WTC11 (cell line): ENCODE results near the gene TNFSF15. TPM values are rescaled to one million over a fixed set of nuclear protein-coding genes. Genes with fewer than 3 reads are reported as not detected.

ENCODE experiments used
- ATAC-seq: fragments of 200-7000 bp; cut with Tn5 transposase; 2 replicates; pipeline ENCODE4 v1.10.0; 2021; ENCODE audit warnings: mild to moderate bottlenecking, moderate library complexity
- CTCF ChIA-PET: fragments of 300-600 bp; sonication (Branson Sonifier 250); formaldehyde crosslinking; loops from one replicate; lab custom pipeline; 2021; ENCODE audit warnings: antibody characterized with exemption; lab: Charles Lee
- POLR2A ChIA-PET: fragments of 350-600 bp; sonication (Branson Sonifier 250); formaldehyde crosslinking; loops from one replicate; lab custom pipeline; 2021; ENCODE audit warnings: antibody characterized with exemption; lab: Charles Lee
- DNase-seq: peaks from one replicate; pipeline ENCODE4 v3.0.0; 2021; ENCODE audit warnings: low spot score
- H3K27ac Mint-ChIP-seq: 2 replicates; pipeline ENCODE4 v1.8.0; 2021; ENCODE audit warnings: mixed read lengths
- H3K27me3 Mint-ChIP-seq: 2 replicates; pipeline ENCODE4 v1.8.0; 2021; ENCODE audit warnings: low read depth, mild to moderate bottlenecking, moderate library complexity, mixed read lengths
- H3K36me3 Mint-ChIP-seq: 2 replicates; pipeline ENCODE4 v1.8.0; 2021; ENCODE audit warnings: mixed read lengths
- H3K4me1 Mint-ChIP-seq: 2 replicates; pipeline ENCODE4 v1.8.0; 2022; ENCODE audit warnings: mixed read lengths
- H3K4me3 Mint-ChIP-seq: 2 replicates; pipeline ENCODE4 v1.8.0; 2021; ENCODE audit warnings: mild to moderate bottlenecking, moderate library complexity, mixed read lengths
- H3K9me3 Mint-ChIP-seq: 2 replicates; pipeline ENCODE4 v1.8.0; 2021; ENCODE audit warnings: mixed read lengths
- ATF1 ChIP-seq: sonication (generic); formaldehyde crosslinking; IDR thresholded peaks from 2 replicates; pipeline ENCODE4 v1.8.1; 2023; ENCODE audit warnings: mild to moderate bottlenecking, moderate library complexity, missing genetic modification reagents
- CREM ChIP-seq: sonication (generic); formaldehyde crosslinking; IDR thresholded peaks from 2 replicates; pipeline ENCODE4 v1.8.1; 2022; ENCODE audit warnings: mild to moderate bottlenecking, missing genetic modification reagents, moderate library complexity
- ESRRA ChIP-seq: sonication (generic); formaldehyde crosslinking; IDR thresholded peaks from 2 replicates; pipeline ENCODE4 v1.8.1; 2022; ENCODE audit warnings: mild to moderate bottlenecking, missing genetic modification reagents, borderline replicate concordance
- ETV6 ChIP-seq: sonication (generic); formaldehyde crosslinking; IDR thresholded peaks from 2 replicates; pipeline ENCODE4 v1.8.1; 2022; ENCODE audit warnings: mild to moderate bottlenecking, missing genetic modification reagents
- NR1H2 ChIP-seq: sonication (generic); formaldehyde crosslinking; IDR thresholded peaks from 2 replicates; pipeline ENCODE4 v1.9.0; 2021; ENCODE audit warnings: mild to moderate bottlenecking, moderate library complexity, missing genetic modification reagents
- RORB ChIP-seq: fragments of 250-450 bp; sonication (Bioruptor Pico); IDR thresholded peaks from 2 replicates; pipeline ENCODE4 v1.9.0; 2021; ENCODE audit warnings: mild to moderate bottlenecking
- SMAD3 ChIP-seq: sonication (generic); formaldehyde crosslinking; IDR thresholded peaks from 2 replicates; pipeline ENCODE4 v1.8.0; 2022; ENCODE audit warnings: missing genetic modification reagents, mild to moderate bottlenecking, borderline replicate concordance
- ZNF138 ChIP-seq: sonication (generic); formaldehyde crosslinking; conservative IDR thresholded peaks from 2 replicates; pipeline ENCODE4 v1.8.1; 2022; ENCODE audit warnings: mild to moderate bottlenecking, moderate library complexity, missing genetic modification reagents
- ZNF317 ChIP-seq: sonication (generic); formaldehyde crosslinking; IDR thresholded peaks from 2 replicates; pipeline ENCODE4 v1.8.1; 2023; ENCODE audit warnings: low read depth, mild to moderate bottlenecking, moderate library complexity, missing genetic modification reagents, borderline replicate concordance
- ZNF423 ChIP-seq: fragments of 250-450 bp; sonication (Bioruptor Pico); IDR thresholded peaks from 2 replicates; pipeline ENCODE4 v2.1.2; 2022; ENCODE audit warnings: mild to moderate bottlenecking, moderate library complexity
- ZNF671 ChIP-seq: fragments of 250-450 bp; sonication (Bioruptor Pico); IDR thresholded peaks from 2 replicates; pipeline ENCODE4 v1.8.0; 2021; ENCODE audit warnings: mild to moderate bottlenecking
- total RNA-seq: library from RNA; stranded (reverse); gene quantifications from 3 replicates; pipeline ENCODE4 v1.2.3, GENCODE V29; 2021
- TF ChIP-seq, protein P1 (sequence below): sonication (generic); formaldehyde crosslinking; IDR thresholded peaks from 2 replicates; pipeline ENCODE4 v1.8.0; 2022; ENCODE audit warnings: mild to moderate bottlenecking, missing genetic modification reagents
- TF ChIP-seq, protein P2 (sequence below): sonication (generic); formaldehyde crosslinking; IDR thresholded peaks from 2 replicates; pipeline ENCODE4 v1.8.1; 2023; ENCODE audit warnings: mild to moderate bottlenecking, moderate library complexity, missing genetic modification reagents
- TF ChIP-seq, protein P3 (sequence below): fragments of 250-450 bp; sonication (Bioruptor Pico); IDR thresholded peaks from 2 replicates; pipeline ENCODE4 v2.1.2; 2022; ENCODE audit warnings: mild to moderate bottlenecking, moderate library complexity
- TF ChIP-seq, protein P4 (sequence below): sonication (generic); formaldehyde crosslinking; IDR thresholded peaks from 2 replicates; pipeline ENCODE4 v1.8.1; 2022; ENCODE audit warnings: mild to moderate bottlenecking, moderate library complexity, missing genetic modification reagents
- TF ChIP-seq, protein P5 (sequence below): sonication (generic); formaldehyde crosslinking; IDR thresholded peaks from 2 replicates; pipeline ENCODE4 v1.8.1; 2022; ENCODE audit warnings: low read depth, missing genetic modification reagents, borderline replicate concordance
- TF ChIP-seq, protein P6 (sequence below): sonication (generic); formaldehyde crosslinking; IDR thresholded peaks from 2 replicates; pipeline ENCODE4 v1.8.1; 2022; ENCODE audit warnings: missing genetic modification reagents, borderline replicate concordance
- TF ChIP-seq, protein P7 (sequence below): sonication (generic); formaldehyde crosslinking; IDR thresholded peaks from 2 replicates; pipeline ENCODE4 v1.8.0; 2023; ENCODE audit warnings: missing genetic modification reagents, mild to moderate bottlenecking, borderline replicate concordance
- TF ChIP-seq, protein P8 (sequence below): fragments of 250-450 bp; sonication (Bioruptor Pico); IDR thresholded peaks from 2 replicates; pipeline ENCODE4 v1.9.0; 2021; ENCODE audit warnings: mild to moderate bottlenecking, borderline replicate concordance

TNFSF15 gene
- total RNA-seq, 1 experiment from 2014 or later, result 0.11 TPM

DNA sequence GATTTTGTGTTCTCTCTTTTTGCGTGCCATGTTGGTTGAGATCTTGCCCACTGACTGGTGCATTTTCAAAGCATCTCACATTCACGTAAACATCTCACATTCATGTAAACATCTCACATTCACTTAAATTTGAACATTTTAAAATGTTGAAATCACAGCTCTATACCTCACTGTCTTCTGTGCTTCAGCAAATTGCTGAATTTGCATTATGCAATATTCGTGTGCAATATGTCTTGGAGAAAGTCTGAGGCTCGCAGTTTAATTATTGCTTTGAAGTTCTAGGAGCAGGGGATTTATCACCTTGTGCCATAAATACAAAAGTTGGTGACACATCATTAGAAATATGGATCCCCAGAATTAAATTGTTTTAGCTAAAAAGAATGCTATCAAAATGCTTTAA lies 42.6 kb downstream of the TNFSF15 start:
- Mint-ChIP-seq H3K4me1 (0 out of 2 replicates have a peak, but pooled peaks cover 2% of the 10 kb centered on the region), H3K4me3 (no peak overlapping the region), H3K9me3 (peaks cover 8% of the 10 kb centered on the region), H3K36me3 (peaks cover 5% of the 10 kb centered on the region), H3K27ac (no peak overlapping the region), H3K27me3 (peaks cover 24% of the 10 kb centered on the region)
- ATAC-seq (no peak), DNase-seq (no peak)
- ChIA-PET POLR2A (no interaction called here), CTCF (no interaction called here)
- TF ChIP-seq, protein P1, sequence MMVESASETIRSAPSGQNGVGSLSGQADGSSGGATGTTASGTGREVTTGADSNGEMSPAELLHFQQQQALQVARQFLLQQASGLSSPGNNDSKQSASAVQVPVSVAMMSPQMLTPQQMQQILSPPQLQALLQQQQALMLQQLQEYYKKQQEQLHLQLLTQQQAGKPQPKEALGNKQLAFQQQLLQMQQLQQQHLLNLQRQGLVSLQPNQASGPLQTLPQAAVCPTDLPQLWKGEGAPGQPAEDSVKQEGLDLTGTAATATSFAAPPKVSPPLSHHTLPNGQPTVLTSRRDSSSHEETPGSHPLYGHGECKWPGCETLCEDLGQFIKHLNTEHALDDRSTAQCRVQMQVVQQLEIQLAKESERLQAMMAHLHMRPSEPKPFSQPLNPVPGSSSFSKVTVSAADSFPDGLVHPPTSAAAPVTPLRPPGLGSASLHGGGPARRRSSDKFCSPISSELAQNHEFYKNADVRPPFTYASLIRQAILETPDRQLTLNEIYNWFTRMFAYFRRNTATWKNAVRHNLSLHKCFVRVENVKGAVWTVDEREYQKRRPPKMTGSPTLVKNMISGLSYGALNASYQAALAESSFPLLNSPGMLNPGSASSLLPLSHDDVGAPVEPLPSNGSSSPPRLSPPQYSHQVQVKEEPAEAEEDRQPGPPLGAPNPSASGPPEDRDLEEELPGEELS (CRISPR knock-in tag), result no peak
- TF ChIP-seq, protein P2, sequence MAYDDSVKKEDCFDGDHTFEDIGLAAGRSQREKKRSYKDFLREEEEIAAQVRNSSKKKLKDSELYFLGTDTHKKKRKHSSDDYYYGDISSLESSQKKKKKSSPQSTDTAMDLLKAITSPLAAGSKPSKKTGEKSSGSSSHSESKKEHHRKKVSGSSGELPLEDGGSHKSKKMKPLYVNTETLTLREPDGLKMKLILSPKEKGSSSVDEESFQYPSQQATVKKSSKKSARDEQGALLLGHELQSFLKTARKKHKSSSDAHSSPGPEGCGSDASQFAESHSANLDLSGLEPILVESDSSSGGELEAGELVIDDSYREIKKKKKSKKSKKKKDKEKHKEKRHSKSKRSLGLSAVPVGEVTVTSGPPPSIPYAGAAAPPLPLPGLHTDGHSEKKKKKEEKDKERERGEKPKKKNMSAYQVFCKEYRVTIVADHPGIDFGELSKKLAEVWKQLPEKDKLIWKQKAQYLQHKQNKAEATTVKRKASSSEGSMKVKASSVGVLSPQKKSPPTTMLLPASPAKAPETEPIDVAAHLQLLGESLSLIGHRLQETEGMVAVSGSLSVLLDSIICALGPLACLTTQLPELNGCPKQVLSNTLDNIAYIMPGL (CRISPR knock-in tag), result no peak
- TF ChIP-seq ATF1 (CRISPR knock-in tag) (no peak), ZNF317 (CRISPR knock-in tag) (no peak), NR1H2 (CRISPR knock-in tag) (no peak), ZNF671 (CRISPR knock-in tag) (no peak), CREM (CRISPR knock-in tag) (no peak), SMAD3 (CRISPR knock-in tag) (no peak), ETV6 (CRISPR knock-in tag) (no peak), RORB (CRISPR knock-in tag) (no peak), ESRRA (no peak), ZNF423 (CRISPR knock-in tag) (no peak), ZNF138 (CRISPR knock-in tag) (no peak)
- TF ChIP-seq, protein P3, sequence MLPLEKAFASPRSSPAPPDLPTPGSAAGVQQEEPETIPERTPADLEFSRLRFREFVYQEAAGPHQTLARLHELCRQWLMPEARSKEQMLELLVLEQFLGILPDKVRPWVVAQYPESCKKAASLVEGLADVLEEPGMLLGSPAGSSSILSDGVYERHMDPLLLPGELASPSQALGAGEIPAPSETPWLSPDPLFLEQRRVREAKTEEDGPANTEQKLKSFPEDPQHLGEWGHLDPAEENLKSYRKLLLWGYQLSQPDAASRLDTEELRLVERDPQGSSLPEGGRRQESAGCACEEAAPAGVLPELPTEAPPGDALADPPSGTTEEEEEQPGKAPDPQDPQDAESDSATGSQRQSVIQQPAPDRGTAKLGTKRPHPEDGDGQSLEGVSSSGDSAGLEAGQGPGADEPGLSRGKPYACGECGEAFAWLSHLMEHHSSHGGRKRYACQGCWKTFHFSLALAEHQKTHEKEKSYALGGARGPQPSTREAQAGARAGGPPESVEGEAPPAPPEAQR (CRISPR knock-in tag), result no peak
- TF ChIP-seq, protein P4, sequence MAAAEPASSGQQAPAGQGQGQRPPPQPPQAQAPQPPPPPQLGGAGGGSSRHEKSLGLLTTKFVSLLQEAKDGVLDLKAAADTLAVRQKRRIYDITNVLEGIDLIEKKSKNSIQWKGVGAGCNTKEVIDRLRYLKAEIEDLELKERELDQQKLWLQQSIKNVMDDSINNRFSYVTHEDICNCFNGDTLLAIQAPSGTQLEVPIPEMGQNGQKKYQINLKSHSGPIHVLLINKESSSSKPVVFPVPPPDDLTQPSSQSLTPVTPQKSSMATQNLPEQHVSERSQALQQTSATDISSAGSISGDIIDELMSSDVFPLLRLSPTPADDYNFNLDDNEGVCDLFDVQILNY (CRISPR knock-in tag), result no peak
- TF ChIP-seq, protein P5, sequence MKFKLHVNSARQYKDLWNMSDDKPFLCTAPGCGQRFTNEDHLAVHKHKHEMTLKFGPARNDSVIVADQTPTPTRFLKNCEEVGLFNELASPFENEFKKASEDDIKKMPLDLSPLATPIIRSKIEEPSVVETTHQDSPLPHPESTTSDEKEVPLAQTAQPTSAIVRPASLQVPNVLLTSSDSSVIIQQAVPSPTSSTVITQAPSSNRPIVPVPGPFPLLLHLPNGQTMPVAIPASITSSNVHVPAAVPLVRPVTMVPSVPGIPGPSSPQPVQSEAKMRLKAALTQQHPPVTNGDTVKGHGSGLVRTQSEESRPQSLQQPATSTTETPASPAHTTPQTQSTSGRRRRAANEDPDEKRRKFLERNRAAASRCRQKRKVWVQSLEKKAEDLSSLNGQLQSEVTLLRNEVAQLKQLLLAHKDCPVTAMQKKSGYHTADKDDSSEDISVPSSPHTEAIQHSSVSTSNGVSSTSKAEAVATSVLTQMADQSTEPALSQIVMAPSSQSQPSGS (CRISPR knock-in tag), result no peak
- TF ChIP-seq, protein P6, sequence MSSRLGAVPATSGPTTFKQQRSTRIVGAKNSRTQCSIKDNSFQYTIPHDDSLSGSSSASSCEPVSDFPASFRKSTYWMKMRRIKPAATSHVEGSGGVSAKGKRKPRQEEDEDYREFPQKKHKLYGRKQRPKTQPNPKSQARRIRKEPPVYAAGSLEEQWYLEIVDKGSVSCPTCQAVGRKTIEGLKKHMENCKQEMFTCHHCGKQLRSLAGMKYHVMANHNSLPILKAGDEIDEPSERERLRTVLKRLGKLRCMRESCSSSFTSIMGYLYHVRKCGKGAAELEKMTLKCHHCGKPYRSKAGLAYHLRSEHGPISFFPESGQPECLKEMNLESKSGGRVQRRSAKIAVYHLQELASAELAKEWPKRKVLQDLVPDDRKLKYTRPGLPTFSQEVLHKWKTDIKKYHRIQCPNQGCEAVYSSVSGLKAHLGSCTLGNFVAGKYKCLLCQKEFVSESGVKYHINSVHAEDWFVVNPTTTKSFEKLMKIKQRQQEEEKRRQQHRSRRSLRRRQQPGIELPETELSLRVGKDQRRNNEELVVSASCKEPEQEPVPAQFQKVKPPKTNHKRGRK (CRISPR knock-in tag), result no peak
- TF ChIP-seq, protein P7, sequence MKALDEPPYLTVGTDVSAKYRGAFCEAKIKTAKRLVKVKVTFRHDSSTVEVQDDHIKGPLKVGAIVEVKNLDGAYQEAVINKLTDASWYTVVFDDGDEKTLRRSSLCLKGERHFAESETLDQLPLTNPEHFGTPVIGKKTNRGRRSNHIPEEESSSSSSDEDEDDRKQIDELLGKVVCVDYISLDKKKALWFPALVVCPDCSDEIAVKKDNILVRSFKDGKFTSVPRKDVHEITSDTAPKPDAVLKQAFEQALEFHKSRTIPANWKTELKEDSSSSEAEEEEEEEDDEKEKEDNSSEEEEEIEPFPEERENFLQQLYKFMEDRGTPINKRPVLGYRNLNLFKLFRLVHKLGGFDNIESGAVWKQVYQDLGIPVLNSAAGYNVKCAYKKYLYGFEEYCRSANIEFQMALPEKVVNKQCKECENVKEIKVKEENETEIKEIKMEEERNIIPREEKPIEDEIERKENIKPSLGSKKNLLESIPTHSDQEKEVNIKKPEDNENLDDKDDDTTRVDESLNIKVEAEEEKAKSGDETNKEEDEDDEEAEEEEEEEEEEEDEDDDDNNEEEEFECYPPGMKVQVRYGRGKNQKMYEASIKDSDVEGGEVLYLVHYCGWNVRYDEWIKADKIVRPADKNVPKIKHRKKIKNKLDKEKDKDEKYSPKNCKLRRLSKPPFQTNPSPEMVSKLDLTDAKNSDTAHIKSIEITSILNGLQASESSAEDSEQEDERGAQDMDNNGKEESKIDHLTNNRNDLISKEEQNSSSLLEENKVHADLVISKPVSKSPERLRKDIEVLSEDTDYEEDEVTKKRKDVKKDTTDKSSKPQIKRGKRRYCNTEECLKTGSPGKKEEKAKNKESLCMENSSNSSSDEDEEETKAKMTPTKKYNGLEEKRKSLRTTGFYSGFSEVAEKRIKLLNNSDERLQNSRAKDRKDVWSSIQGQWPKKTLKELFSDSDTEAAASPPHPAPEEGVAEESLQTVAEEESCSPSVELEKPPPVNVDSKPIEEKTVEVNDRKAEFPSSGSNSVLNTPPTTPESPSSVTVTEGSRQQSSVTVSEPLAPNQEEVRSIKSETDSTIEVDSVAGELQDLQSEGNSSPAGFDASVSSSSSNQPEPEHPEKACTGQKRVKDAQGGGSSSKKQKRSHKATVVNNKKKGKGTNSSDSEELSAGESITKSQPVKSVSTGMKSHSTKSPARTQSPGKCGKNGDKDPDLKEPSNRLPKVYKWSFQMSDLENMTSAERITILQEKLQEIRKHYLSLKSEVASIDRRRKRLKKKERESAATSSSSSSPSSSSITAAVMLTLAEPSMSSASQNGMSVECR (CRISPR knock-in tag), result no peak
- TF ChIP-seq, protein P8, sequence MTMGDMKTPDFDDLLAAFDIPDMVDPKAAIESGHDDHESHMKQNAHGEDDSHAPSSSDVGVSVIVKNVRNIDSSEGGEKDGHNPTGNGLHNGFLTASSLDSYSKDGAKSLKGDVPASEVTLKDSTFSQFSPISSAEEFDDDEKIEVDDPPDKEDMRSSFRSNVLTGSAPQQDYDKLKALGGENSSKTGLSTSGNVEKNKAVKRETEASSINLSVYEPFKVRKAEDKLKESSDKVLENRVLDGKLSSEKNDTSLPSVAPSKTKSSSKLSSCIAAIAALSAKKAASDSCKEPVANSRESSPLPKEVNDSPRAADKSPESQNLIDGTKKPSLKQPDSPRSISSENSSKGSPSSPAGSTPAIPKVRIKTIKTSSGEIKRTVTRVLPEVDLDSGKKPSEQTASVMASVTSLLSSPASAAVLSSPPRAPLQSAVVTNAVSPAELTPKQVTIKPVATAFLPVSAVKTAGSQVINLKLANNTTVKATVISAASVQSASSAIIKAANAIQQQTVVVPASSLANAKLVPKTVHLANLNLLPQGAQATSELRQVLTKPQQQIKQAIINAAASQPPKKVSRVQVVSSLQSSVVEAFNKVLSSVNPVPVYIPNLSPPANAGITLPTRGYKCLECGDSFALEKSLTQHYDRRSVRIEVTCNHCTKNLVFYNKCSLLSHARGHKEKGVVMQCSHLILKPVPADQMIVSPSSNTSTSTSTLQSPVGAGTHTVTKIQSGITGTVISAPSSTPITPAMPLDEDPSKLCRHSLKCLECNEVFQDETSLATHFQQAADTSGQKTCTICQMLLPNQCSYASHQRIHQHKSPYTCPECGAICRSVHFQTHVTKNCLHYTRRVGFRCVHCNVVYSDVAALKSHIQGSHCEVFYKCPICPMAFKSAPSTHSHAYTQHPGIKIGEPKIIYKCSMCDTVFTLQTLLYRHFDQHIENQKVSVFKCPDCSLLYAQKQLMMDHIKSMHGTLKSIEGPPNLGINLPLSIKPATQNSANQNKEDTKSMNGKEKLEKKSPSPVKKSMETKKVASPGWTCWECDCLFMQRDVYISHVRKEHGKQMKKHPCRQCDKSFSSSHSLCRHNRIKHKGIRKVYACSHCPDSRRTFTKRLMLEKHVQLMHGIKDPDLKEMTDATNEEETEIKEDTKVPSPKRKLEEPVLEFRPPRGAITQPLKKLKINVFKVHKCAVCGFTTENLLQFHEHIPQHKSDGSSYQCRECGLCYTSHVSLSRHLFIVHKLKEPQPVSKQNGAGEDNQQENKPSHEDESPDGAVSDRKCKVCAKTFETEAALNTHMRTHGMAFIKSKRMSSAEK (CRISPR knock-in tag), result no peak
